ENCODE measurements around the gene HIBADH.

The HIBADH gene

GRCh38 chr7:27634671-27635493 is 27.8 kb downstream of the HIBADH start:
- DNase-seq = peak; percentile 76

DNA sequence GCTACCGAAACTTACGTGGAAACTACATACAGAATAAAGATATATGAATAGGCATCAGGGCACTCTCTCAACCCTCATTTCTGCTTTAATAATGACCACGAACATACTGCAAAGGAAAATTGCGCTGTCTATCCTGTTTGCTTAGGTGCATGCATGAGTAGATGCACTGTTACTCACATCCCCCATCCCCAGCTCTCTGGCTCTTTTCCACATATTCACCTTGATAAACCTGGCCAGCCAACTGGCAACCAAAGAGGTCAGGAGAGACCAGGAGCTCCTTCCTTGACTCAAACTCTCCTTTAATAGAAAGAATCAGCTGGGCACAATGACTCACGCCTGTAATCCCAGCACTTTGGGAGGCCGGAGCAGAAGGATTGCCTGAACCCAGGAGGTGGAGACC is 29.6 kb downstream of the HIBADH start:
- no peak for DNase-seq

DNA sequence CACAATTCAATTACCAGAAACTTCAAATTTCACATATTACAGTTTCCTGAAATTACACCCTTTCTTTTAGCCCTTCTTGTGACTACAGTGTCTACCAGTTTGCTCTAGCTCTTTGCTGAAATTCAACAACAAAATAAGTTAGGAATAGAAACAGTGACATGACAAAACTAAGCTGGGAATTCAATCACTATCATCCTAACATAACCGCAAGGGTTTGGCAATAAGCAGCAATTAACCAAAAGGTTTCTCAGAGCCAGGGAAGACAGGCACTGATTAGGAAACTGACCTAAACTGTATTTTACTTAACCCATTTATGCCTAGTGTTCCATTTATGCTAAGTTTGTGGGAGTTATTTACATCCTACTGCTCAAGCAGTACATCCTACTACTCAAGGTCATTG is 31.3 kb downstream of the HIBADH start:
- DNase-seq = no peak

GRCh38 chr7:27627146-27627545 is 35.5 kb downstream of the HIBADH start:
- no peak for DNase-seq

- no peak for DNase-seq
Observed at GRCh38 chr7:27619492-27619891, 43.2 kb downstream of the HIBADH start.

DNA sequence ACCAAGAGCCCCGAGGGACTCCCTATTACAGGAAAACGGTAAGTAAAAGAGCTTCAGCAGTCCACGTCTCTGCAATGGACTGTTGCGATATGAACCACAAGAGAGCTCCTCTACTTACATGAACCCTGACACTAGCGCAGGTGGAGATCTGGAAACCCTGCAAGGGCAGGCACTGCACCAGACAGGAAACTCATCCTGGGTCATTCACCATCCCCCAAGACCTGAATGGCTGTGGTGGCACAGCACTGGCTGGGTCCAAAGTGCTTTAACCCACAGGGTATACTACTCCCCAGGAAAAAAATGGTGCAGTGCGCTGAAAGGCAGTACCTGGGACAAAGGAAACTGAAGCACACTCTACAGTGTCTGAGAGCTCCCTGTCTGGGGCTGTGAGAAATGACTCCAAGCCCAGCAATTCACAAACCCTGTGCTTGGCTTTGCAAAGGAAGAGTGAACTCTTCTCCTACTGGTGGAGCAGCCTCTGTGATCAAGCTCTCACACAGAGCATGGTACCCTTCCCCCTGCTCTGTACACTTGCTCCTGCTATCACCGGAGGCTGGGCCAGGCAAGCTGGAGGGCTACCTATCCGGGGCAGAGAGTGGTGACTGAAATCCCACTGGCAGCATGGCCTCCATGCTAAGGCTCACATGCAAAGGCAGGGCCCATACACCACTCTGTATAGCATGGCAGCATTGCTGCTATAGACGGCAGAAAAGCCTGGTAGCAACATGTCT is 44.9 kb downstream of the HIBADH start:
- no peak for DNase-seq

- DNase-seq = no peak
Observed at GRCh38 chr7:27616914-27617548, 45.7 kb downstream of the HIBADH start.

GRCh38 chr7:27616186-27616491 is 46.5 kb downstream of the HIBADH start:
- no peak for DNase-seq

GRCh38 chr7:27615420-27616185 is 47.1 kb downstream of the HIBADH start:
- no peak for DNase-seq

DNA sequence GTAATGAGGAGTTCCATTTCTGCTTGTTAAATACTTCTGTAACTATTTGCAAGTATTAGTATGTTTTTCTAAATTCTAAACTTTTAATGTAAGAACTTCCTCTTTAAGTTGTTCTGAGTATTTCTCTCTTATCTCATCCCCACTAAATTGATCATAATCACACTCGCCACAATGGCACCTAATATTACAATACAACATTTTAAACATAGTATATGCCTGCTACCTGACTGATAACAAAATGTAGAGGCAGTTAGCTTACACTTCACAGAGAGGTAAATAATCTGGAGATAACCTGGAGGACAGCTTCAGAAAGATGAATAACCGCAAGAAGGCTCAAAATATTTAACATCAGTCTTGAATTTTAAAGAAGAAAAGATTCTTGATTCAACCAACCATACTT is 48.6 kb downstream of the HIBADH start:
- DNase-seq = no peak

- peak; percentile 15 for DNase-seq
Observed at GRCh38 chr7:27611059-27611458, 51.6 kb downstream of the HIBADH start.

GRCh38 chr7:27608776-27609495 is 53.7 kb downstream of the HIBADH start:
- no peak for DNase-seq

- no peak for DNase-seq
Observed at GRCh38 chr7:27607210-27607606, 55.5 kb downstream of the HIBADH start.

- no peak for DNase-seq
Observed at GRCh38 chr7:27606270-27607209, 56.1 kb downstream of the HIBADH start.

DNA sequence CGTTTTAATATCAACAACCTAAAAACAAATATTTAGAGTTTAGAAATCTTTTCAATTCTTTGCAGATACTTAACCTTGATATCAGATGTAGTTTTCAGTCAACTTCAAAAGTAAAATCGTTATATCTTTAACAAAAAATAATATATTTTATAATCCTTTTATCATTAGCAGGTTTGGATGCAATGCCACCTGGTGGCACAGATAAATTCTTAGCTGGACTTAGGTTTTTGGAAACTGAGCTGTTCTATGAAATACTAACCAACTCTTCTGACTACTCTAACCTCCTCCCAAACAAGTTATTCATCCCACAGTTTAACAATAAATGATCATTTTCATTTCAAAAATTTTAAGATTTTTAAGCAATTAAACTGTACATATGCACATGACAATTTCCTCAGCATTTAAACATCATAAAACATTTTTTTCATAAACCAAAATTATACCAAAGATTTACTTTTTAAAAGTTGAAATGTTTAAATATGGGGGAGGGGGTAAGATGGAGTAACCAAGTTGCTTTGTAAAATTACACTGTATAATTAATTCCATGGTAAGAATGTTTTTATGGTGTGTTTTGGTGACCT is 56.9 kb downstream of the HIBADH start:
- DNase-seq = no peak

DNA sequence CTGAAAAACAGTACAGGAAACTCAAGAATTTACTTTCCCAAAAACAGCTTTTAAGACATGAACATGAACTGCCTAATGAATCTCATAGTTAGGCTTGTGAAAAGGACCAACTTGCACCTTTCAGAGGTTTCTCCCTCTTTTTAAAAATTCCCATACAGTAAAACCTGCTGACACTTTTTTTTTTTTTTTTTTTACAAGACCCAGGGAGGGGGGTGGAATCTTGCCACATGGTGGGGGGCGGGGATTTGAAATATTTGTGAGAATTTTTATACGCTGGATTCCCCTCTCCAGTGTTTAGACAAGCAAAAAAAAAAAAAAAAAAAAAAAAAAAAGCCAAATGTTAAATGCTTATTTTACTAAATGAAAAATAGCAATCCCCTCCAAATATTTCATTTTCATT is 57.4 kb downstream of the HIBADH start:
- DNase-seq = no peak

GRCh38 chr7:27603813-27604212 is 58.9 kb downstream of the HIBADH start:
- DNase-seq = no peak

GRCh38 chr7:27602766-27603165 is 59.9 kb downstream of the HIBADH start:
- no peak for DNase-seq

DNA sequence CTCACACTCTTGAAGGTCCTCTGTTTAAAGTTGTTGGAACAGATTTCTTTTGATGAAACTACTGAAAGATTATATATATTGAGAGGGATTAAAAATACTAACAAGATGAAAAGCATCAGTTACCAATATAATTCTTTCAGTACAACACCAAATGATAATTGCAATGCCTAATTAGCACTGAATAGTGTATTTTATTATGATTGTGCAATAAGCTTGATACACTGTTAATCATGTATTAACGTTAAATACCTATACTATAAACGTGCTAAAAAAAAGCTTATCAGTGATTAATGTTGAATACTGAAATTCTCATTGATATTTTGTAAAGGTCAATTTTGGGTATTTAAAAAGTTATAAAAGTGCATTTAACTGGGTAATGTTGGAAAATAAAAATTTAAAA is 61.5 kb downstream of the HIBADH start:
- no peak for DNase-seq

DNA sequence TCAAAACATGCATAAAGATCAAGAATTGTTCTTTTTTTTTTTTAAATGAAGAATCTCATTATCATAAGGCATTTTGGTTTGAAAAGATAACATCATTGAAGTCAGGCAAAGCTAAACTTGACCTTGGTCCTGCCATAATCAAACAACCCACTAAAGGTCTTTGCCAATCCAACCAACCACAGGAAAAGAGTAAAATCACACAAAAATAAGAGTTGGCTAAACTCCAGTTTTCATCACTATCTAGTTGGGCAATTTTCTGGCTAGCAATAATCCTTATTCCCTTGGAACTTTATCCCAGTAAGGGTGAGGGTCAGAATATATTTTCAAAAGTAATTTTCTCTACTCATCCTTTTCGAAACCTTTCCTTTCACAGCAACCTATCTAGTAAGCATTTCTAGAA is 62.4 kb downstream of the HIBADH start:
- DNase-seq = no peak

DNA sequence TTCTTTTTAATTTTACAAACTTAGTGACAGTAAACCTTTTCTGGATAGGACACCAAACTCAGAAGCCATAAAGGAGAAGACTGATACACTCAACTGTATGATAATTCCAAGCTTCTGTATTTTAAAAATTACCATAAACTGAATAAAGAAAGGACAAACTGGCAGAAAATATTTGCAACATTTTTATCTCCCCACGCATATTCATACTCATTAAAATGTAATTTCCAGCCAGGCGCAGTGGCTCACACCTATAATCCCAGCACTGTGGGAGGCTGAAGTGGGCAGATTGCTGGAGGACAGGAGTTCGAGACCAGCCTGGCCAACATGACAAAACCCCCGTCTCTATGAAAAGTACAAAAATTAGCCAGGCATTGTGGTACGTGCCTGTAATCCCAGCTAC is 67.7 kb downstream of the HIBADH start:
- no peak for DNase-seq

Measured in NCI-H446 treated with DMSO at 0.1 percent for 48 hours (cell line).